DOHH2 (cell line): Measurements from ENCODE around the gene ATP11A.

Experiments used
- H3F3A ChIP-seq: fragments of 200-600 bp; sonication (generic), shearing (Covaris generic); 2 replicates; pipeline ENCODE4 v1.6.0; 2016; ENCODE audit warnings: antibody characterized with exemption, mild to moderate bottlenecking; ENCODE audit not compliant: control insufficient read depth, insufficient read depth
- H3K27ac ChIP-seq: fragments of 200-600 bp; sonication (generic); 2 replicates; pipeline ENCODE4 v1.5.1; 2014; ENCODE audit warnings: low read depth, mild to moderate bottlenecking, low read length, moderate library complexity
- H3K27me3 ChIP-seq: fragments of 200-600 bp; sonication (generic); 2 replicates; pipeline ENCODE4 v1.6.1; 2014; ENCODE audit warnings: mild to moderate bottlenecking, low read length, mixed read lengths; ENCODE audit not compliant: control insufficient read depth
- H3K36me3 ChIP-seq: fragments of 200-600 bp; sonication (generic); 2 replicates; pipeline ENCODE4 v1.6.1; 2014; ENCODE audit warnings: mild to moderate bottlenecking, low read length, moderate library complexity, mixed read lengths; ENCODE audit not compliant: control insufficient read depth
- H3K4me1 ChIP-seq: fragments of 200-600 bp; sonication (generic); 2 replicates; pipeline ENCODE4 v1.6.1; 2014; ENCODE audit warnings: mild to moderate bottlenecking, low read length, mixed read lengths; ENCODE audit not compliant: control insufficient read depth
- H3K4me2 ChIP-seq: fragments of 200-600 bp; sonication (generic); 2 replicates; pipeline ENCODE4 v1.6.0; 2014; ENCODE audit warnings: mild to moderate bottlenecking, low read length, moderate library complexity
- H3K4me3 ChIP-seq: fragments of 200-600 bp; sonication (generic); 2 replicates; pipeline ENCODE4 v1.5.1; 2014; ENCODE audit warnings: mild to moderate bottlenecking, low read length, mixed read lengths
- H3K79me2 ChIP-seq: fragments of 200-600 bp; sonication (generic); 2 replicates; pipeline ENCODE4 v1.6.1; 2014; ENCODE audit warnings: mild to moderate bottlenecking, low read length, mixed read lengths; ENCODE audit not compliant: control insufficient read depth
- H3K9me2 ChIP-seq: fragments of 200-600 bp; sonication (generic); replicated peaks from 2 replicates; pipeline ENCODE4 v1.6.1; 2014; ENCODE audit warnings: mild to moderate bottlenecking, low read length, mixed read lengths; ENCODE audit not compliant: control insufficient read depth
- H3K9me3 ChIP-seq: fragments of 200-600 bp; sonication (generic); 2 replicates; pipeline ENCODE4 v1.6.1; 2014; ENCODE audit warnings: antibody characterized with exemption, low read length, mixed read lengths; ENCODE audit not compliant: control insufficient read depth, insufficient read depth
- H4K20me1 ChIP-seq: fragments of 200-600 bp; sonication (generic); 2 replicates; pipeline ENCODE4 v1.6.0; 2014; ENCODE audit warnings: low read depth, mild to moderate bottlenecking, antibody characterized with exemption, low read length, moderate library complexity; ENCODE audit not compliant: control insufficient read depth, insufficient read depth
- EZH2phosphoT487 ChIP-seq: fragments of 200-600 bp; sonication (generic); IDR thresholded peaks from 2 replicates; pipeline ENCODE4 v1.6.1; 2017; ENCODE audit warnings: borderline replicate concordance, mild to moderate bottlenecking, antibody characterized with exemption, low read length, moderate library complexity, mixed read lengths
- TF ChIP-seq, protein P1 (sequence below): fragments of 200-600 bp; sonication (generic); IDR thresholded peaks from one replicate; pipeline ENCODE4 v1.5.1; 2014; ENCODE audit warnings: antibody characterized with exemption, mild to moderate bottlenecking, low read depth, low read length; ENCODE audit not compliant: poor library complexity, severe bottlenecking

Gene ATP11A

DNA sequence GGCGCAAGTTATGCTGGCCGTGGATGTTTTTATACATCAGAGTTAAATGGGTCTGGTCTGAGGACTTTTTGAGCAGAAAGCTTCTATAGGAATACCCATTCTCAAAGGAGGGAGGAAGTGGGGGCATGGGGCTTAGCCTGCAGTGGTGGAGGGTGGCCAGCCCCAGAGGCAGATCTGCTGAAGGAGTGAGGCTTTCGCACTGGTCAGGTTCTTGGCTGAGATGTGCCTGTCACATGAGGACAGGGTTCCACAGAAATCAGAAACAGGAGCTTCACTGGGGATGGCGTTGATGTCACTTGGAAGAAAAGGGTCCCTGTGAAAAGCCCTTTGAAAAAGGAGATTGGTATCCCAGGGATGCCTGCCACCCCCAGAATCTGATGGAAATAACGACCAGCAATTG is 178.5 kb downstream of the ATP11A start:
- Histone ChIP-seq H3K27me3 (no peaks in the 10 kb centered on the region), H4K20me1 (no peaks in the 10 kb centered on the region), H3K27ac (no peak overlapping the region), H3K9me3 (no peaks in the 10 kb centered on the region), H3K9me2 (no peaks in the 10 kb centered on the region), H3K4me1 (peaks cover 17% of the 10 kb centered on the region), H3K4me3 (no peak overlapping the region), H3F3A (peaks cover 8% of the 10 kb centered on the region), H3K79me2 (no peaks in the 10 kb centered on the region), H3K4me2 (no peak overlapping the region), H3K36me3 (no peaks in the 10 kb centered on the region)
- no peak for TF ChIP-seq EZH2phosphoT487
- TF ChIP-seq, protein P1, sequence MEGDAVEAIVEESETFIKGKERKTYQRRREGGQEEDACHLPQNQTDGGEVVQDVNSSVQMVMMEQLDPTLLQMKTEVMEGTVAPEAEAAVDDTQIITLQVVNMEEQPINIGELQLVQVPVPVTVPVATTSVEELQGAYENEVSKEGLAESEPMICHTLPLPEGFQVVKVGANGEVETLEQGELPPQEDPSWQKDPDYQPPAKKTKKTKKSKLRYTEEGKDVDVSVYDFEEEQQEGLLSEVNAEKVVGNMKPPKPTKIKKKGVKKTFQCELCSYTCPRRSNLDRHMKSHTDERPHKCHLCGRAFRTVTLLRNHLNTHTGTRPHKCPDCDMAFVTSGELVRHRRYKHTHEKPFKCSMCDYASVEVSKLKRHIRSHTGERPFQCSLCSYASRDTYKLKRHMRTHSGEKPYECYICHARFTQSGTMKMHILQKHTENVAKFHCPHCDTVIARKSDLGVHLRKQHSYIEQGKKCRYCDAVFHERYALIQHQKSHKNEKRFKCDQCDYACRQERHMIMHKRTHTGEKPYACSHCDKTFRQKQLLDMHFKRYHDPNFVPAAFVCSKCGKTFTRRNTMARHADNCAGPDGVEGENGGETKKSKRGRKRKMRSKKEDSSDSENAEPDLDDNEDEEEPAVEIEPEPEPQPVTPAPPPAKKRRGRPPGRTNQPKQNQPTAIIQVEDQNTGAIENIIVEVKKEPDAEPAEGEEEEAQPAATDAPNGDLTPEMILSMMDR = no peak

DNA sequence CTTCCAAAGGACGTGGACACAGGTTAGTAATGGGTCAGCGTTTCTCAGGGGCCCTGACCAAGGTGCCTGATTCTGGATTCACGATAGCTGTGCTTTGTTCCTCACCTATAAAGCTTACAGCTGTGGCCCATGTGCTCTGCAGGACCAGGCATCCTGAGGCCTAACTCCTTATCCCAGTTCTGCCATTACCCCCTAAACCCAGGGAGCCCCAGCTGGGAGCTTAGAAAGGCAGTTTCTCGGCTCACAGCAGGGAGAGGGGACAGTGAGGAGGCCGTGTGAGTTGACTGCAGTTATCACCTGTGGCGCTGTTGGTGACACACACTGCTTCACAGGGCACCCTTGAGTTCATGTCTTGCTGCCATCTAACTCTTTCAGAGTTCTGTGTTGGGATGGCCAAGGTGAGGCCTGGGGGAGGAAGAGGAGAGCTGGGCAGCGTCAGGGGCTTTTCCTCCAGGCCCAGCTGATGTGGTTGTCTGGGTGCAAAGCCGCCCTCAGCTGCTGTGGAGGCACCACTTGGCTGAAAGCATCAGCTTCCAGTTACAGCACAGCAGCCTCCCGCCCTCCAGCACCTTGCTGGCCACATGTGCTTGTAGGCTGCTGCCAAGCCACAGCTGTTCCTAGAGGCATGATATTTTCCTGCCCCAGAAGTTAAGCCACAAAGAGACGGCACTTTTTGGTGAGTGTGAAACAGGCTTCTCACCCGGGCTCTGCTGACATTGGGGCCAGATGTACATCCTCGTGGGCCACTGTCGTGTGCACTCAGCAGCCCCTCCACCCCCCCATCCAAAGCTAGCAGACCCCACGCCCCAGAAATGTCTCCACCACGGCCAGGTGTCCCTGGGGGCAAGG is 179.6 kb downstream of the ATP11A start:
- Histone ChIP-seq H3F3A (peaks cover 13% of the 10 kb centered on the region), H4K20me1 (no peaks in the 10 kb centered on the region), H3K79me2 (no peaks in the 10 kb centered on the region), H3K4me2 (no peak overlapping the region), H3K27ac (no peak overlapping the region), H3K4me3 (no peak overlapping the region), H3K9me3 (no peaks in the 10 kb centered on the region), H3K4me1 (peaks cover 23% of the 10 kb centered on the region), H3K36me3 (no peaks in the 10 kb centered on the region), H3K27me3 (no peaks in the 10 kb centered on the region), H3K9me2 (no peaks in the 10 kb centered on the region)
- TF ChIP-seq EZH2phosphoT487 = no peak
- TF ChIP-seq, protein P1 = no peak

DNA sequence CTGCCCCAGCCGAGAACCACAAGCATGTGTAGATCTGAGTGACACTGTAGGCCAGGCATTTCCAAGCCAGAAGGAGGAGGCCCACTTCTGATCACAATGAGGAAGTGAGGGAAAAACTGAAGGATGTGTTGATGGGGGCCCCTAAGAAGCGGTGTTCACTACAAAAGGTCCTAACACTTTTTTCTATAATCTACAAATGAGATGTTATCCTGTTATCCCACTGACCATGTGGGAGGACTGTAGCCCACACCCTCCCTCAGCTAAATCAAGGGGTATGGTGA is 180.2 kb downstream of the ATP11A start:
- H3K36me3 ChIP-seq = no peaks in the 10 kb centered on the region
- H3K4me3 ChIP-seq = no peak overlapping the region
- no peak for TF ChIP-seq EZH2phosphoT487
- TF ChIP-seq, protein P1 = no peak
- H3K27ac ChIP-seq = no peak overlapping the region
- H3F3A ChIP-seq = peaks cover 13% of the 10 kb centered on the region
- H3K9me3 ChIP-seq = no peaks in the 10 kb centered on the region
- H4K20me1 ChIP-seq = no peaks in the 10 kb centered on the region
- H3K27me3 ChIP-seq = no peaks in the 10 kb centered on the region
- H3K4me1 ChIP-seq = peaks cover 27% of the 10 kb centered on the region
- H3K9me2 ChIP-seq = no peaks in the 10 kb centered on the region
- no peak overlapping the region for H3K4me2 ChIP-seq
- no peaks in the 10 kb centered on the region for H3K79me2 ChIP-seq
